Measurements from ENCODE around the gene PIGU. TPM values are rescaled to one million over a fixed set of nuclear protein-coding genes. Genes with fewer than 3 reads are reported as not detected.
A peak's percentile ranks its signal among the peaks of the same experiment; 100 is the strongest.
"Not testable (repeated sequence)": the region's sequence is repeated elsewhere in the genome, so short reads cannot be mapped to it uniquely, and the experiment has no call there.

Gene PIGU
- total RNA-seq, 1 donor from 2014 or later, result 11.7 TPM

GRCh38 chr20:34537651-34538050 lies 139.2 kb downstream of the PIGU start:
- DNase-seq (ENCODE audit: low spot score), result no peak

DNA sequence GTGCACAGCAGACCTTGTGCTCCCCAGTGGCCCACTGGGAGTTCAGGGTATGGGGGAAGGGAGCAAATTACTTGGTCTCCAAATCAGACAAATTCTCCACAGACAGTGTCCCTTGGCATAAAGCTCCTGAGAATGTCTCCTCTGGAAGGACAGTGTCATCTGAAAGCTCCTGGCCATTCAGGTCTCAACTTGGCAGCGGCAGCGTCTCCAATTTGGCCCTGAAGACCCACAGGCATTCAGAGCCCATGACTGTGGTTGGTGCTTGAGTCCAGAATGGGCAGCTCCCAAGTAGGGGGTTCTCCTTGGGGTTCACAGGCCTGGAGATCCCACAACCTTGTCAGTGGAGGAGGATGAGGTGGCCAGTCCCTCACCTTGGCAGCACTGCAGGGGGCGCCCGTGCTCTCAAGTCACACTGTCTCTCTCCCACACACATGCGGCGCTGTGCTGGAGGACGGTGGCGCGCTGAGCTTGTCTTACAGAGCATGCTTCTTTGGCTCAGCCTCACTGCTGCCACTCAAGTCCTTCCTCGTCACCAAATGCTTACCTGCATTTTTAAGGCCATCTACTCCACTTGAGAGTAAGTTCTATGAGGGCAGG lies 140.0 kb downstream of the PIGU start:
- DNase-seq (ENCODE audit: low spot score), result no peak

GRCh38 chr20:34535857-34536256 lies 141.0 kb downstream of the PIGU start:
- DNase-seq (ENCODE audit: low spot score), result no peak

DNA sequence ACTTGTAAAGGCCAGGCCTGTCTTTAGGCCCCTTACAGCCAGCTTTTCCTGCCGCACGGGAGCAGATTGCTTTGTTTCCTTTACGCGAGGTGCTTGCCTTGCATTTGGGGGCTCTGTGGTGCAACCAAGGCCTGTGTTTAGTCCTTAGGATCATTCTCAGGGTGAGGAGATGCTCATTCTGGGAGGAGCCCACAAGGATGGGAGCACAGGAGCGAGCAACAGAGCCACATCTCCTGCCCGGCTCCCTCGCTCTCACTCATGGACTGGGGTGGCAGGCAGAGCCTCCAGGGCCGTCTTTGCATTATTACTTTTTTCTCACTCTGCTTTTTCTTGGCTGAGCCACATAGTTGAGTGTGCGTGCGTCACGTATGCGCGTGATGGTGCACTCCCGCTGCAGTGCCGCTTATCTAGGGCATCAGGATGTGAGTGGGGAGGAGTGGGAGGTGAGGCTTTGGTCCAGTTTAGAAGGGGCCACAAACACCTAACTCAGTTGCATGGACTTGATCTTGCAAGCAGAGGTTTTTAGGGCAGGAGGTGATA lies 141.5 kb downstream of the PIGU start:
- DNase-seq (ENCODE audit: low spot score), result peak; percentile 64

DNA sequence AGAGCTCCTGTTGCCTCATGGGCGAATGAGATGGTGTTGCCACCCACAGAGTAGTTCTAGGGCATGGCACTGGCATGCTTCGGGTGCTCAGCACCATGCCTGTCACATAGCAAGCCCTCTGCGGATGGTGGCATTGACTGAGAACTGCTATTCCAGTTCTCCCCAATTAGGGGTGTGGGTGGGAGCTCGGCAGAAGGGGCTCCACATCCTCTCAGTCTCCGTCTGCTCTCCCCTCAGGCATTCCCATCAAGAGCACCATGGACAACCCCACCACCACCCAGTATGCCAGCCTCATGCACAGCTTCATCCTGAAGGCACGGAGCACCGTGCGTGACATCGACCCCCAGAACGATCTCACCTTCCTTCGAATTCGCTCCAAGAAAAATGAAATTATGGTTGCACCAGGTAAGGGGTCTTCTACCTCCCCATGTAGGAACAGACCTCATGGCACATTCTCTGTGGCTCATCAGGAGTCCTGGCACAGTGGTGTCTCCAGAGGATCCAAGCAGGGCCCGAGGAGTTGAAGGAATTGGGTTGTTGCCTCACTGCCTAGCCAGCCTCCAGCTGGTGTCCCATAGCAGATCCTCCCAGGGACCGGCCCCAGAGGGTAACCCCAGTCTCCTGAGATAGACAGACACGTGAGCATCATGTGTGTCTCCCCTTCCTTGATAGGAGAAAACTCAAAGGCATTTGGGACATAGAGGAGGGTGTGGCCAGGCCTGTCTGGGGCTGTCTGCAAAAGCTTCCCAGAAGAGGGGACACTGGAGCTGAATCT lies 142.3 kb downstream of the PIGU start:
- DNase-seq (ENCODE audit: low spot score), result peak; percentile 71

DNA sequence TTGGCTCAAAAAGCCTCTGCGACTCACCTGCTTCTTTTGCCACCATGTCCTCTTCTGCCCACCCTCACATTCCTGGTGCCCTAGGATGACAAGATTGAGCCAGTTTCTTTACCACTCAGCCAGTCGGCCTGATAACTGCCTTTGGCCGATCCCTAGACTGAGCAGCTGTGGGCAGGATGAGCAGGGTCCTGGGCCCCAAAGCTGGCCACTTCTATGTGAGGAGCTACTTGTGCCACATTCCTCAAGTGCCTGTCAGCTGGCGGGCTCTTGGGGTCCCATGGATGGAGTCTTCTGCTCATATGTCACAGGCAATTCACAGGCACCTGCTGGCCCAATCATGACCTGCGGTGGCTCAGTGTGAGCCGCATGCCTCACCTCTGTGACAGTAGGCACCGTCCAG lies 144.1 kb downstream of the PIGU start:
- no peak for DNase-seq (ENCODE audit: low spot score)

DNA sequence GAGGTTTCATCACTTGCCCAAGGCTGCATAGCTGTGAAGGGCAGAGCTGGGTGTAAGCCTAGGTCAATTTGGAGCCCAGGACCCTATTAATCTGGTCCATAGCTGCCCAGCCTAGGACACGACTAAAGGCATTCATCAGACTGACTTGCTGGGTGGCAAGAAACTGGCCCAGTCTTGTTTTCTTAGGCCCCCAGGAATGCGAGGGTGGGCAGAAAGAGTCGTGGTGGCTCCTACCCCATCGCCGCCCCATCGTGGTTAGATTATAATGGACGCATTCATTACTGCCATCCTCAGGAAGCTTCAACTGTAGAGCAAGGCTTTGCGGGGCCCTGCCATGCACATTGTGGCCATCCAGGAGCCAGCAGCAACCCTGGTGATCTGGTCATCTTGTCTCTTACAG lies 144.6 kb downstream of the PIGU start:
- DNase-seq (ENCODE audit: low spot score), result no peak

GRCh38 chr20:34531608-34532265 lies 145.2 kb downstream of the PIGU start:
- no peak for DNase-seq (ENCODE audit: low spot score)

DNA sequence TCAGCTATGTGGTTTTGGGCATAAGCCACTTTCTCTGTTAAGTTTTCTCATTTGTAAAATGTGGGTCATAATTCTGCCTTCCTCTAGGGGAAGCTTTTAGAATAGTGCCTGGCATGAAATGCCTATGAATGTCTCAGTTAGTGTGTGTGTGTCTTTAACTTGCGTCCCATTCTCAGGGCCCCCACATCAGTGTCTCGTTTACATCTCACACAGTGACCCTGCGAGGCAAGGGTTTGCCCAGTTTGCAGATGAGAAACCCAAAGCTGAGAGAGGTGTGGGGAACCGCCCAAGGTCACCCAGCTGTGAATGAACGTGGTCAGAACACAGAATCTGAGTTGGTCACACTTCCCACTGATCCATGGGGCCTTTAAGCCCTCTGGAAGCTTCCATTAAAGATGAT lies 146.6 kb downstream of the PIGU start:
- no peak for DNase-seq (ENCODE audit: low spot score)

- no peak for DNase-seq (ENCODE audit: low spot score)
Measured at GRCh38 chr20:34529742-34530141, 147.2 kb downstream of the PIGU start.

DNA sequence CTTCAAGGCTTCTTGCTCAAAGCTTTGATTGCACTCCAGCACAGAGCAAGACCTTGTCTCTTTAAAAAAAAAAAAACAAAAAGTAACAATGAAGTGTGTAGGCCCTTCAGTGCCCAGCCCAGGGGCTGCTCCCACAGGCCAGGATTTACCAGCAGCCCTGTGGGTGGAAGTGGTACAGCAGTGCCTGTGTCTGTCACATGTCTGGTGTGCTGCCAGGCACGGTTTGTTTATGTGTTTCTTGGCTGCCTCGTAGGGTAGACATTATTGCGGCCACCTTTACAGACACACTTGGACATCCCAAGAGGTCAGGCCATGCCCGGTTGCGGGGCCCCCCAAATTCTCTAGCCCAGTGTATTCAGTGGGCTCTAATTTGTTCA lies 148.0 kb downstream of the PIGU start:
- no peak for DNase-seq (ENCODE audit: low spot score)

- no peak for DNase-seq (ENCODE audit: low spot score)
Measured at GRCh38 chr20:34527016-34527415, 149.9 kb downstream of the PIGU start.

DNA sequence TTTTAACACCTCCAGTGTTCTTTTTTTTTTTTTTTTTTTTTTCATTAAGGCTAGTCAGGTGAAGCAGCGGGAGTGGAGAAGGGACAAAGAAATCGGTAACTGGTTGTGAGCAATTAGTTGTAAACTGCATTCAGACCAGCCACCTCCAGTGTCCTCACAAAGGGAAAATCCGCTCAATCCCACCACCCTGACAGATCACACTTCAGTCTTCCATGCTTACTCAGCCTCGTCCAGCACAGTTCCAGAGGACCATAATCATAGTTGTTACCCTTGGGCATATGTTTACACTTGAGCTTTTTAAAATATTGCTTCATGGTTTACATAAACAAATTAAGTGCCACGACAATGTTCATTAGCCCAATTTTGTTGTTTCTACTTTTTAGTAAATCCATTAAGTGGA lies 150.4 kb downstream of the PIGU start:
- no peak for DNase-seq (ENCODE audit: low spot score)

DNA sequence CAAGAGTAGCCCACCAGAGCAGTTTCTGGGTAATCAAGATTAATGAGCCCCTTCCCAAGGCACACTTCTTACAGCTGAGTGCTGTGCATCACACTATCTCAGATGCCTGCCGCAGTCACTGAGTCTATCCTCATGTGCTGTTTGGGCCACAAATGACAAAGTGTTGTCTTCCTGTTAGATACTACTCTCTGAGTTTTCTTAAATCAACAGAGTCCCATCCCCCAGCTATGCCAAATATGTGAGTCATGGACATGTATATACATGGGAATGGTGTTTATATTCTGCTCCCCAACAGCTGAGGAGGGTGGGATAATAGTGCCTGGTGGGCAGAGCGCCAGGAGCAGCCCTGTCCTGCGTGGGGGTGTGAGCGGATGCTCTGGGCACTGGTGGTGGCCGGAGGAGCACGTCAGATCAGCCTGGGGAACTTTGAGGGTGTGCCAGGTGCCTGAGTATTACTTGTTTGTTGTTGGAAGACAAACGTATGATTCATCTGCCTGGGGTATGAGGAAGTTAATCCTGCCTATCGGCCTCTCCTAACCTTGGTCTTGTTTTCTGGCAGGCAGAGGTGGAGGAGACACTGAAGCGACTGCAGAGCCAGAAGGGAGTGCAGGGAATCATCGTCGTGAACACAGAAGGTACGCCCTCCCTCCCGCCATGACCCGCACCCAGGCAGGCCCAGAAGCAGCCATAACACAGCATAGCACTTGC lies 151.0 kb downstream of the PIGU start:
- peak; percentile 88 for DNase-seq (ENCODE audit: low spot score)

GRCh38 chr20:34525342-34525708 lies 151.6 kb downstream of the PIGU start:
- no peak for DNase-seq (ENCODE audit: low spot score)

DNA sequence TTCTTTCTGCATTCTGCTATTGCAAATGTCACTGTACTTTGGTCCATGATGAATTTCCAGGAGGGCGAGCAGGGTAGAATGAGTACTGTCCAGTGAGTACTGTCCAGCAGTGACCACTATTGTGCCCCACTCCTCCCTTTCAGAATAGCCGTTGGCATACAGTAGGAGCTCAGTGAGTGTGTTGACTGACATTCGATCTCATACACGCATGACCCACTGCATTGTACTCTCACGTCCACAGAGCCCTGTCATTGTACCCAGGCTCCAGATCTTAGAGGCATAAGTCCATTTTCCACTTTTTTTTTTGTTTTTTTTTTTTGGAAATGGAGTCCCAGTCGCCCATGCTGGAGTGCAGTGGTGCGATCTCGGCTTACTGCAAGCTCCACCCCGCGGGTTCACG lies 152.5 kb downstream of the PIGU start:
- DNase-seq (ENCODE audit: low spot score), result no peak

GRCh38 chr20:34522969-34523871 lies 153.7 kb downstream of the PIGU start:
- DNase-seq (ENCODE audit: low spot score), result no peak

GRCh38 chr20:34519841-34520240 lies 157.1 kb downstream of the PIGU start:
- DNase-seq (ENCODE audit: low spot score), result not testable (repeated sequence)

- not testable (repeated sequence) for DNase-seq (ENCODE audit: low spot score)
Measured at GRCh38 chr20:34518863-34519262, 158.0 kb downstream of the PIGU start.

DNA sequence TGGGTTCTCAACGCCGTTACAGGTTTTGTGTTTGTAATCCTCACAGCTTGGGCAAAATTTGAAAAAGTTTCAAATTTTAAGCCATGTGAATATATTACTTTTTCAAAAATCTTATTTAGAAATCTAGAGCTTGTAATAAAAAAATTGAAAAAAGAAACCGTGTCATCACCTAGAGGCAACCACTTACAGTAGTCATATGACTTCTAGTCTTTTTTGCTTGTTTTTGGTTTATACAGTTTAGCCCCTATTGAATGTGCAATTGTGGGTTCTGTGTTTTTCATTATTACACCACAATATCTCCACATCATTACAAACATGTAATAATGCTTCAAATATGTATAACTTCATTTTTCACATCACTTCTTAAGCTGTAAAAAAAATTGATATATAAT lies 159.8 kb downstream of the PIGU start:
- no peak for DNase-seq (ENCODE audit: low spot score)
